Left colon (tissue), 2 donors: Measurements from ENCODE around the gene HACD2. TPM values are rescaled to one million over a fixed set of nuclear protein-coding genes. Genes with fewer than 3 reads are reported as not detected.
A peak's percentile ranks its signal among the peaks of the same experiment; 100 is the strongest.

Experiments used
- ATAC-seq: fragments of 200-7000 bp; cut with Tn5 transposase; one replicate; pipeline ENCODE4 v1.9.1; 2020; ENCODE audit warnings: mild to moderate bottlenecking, moderate library complexity
- DNase-seq, 2 donors: peaks; one replicate each; pipeline ENCODE4 v3.0.0-alpha.2; 2020
- intact Hi-C, 2 donors: fragments of 100-400 bp; cut with DNase I in 1 of 2; cut with micrococcal nuclease in 1 of 2; formaldehyde crosslinking; loops; one replicate each; pipeline versions ENCODE4 v1.11.2 to v1.14.0; 2022; cut with DNase I, micrococcal nuclease
- total RNA-seq, 2 donors: library from RNA; stranded (reverse); fragmentation: NEBNext Ultra II Directional; extraction: Animal tissue kit (Norgen Biotek cat#: 25700); gene quantifications; one replicate each; pipeline ENCODE4 v1.2.1, GENCODE V29; 2021
- donor health status: DM: no; HTN: no; CAD: no.
- donor health status: DM: yes; HTN: yes; CAD: no.

HACD2 gene
- total RNA-seq, 2 donors from 2014 or later, result 60.8 to 63.5 TPM

- DNase-seq (peak; percentile 45 to 57), ATAC-seq (peak; percentile 33)
- intact Hi-C loops, result no loop called here
These were observed 1.3 kb upstream of the HACD2 start for GRCh38 chr3:123586131-123586530.

DNA sequence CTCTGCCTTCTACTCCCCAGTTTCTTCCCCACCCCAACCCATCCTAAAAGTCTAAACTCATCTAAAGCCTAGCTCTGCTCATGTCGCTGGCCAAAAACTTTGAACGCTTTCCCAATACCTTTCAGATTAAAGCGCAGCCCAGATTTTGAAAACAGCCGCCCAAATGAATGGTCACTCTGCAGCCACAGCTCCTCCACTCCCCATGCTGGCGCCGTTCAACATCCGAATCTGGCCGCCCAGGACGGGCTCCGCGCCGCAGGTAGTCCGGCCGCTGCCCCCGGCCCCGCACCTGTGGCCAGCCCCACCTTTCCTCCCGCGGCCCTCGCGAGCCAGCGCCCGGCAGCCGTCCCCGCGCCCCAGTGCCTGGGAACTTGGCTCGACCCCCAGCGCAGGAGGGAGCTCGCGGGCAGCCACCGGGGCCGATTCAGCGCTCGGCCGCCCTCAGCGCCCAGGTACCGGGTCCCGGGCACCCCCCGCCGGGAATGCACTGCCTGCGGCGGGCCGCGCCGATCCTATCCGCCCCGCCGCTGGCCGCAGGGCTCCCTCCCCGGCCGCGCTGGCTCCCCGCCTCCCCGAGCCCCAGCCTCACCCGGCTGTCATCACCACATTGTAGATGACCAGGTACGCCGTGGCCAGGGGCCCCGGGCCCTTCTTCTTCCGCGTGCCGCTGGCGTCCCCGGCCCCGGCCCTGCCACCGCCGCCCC lies 417 bp downstream of the HACD2 start:
- peak; percentile 38 to 71 for DNase-seq
- intact Hi-C loops, result no loop called here
- ATAC-seq, result peak; percentile 46

GRCh38 chr3:123583561-123583960 lies 1.3 kb downstream of the HACD2 start:
- intact Hi-C loops, result no loop called here
- ATAC-seq (no peak), DNase-seq (no peak)

DNA sequence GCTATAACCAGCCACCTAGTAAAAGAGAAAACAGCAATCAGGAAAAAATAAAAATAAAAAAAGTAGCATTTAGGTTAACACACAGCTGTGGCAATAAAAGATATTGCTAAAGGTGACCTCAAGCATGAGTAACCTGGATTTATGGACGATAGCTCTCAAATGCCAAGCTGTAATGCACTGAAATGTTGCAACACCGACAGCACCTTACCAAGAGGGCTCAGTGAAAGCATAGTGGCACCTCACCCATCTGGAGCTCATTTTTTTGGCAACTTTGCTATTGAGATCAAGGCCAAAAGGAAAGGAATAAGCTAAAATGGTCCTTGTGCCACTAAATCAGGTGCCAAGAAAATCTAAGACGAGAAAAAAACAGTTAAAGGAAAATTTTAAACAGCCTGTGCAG lies 2.5 kb downstream of the HACD2 start:
- intact Hi-C loops, result no loop called here
- peak; percentile 19 for ATAC-seq
- no peak for DNase-seq

GRCh38 chr3:123576122-123576521 lies 8.7 kb downstream of the HACD2 start:
- no peak for ATAC-seq
- intact Hi-C loops, result no loop called here
- DNase-seq, result no peak

- ATAC-seq (no peak), DNase-seq (no peak)
- intact Hi-C loops, result no loop called here
These were observed 12.9 kb downstream of the HACD2 start for GRCh38 chr3:123571973-123572365.

DNA sequence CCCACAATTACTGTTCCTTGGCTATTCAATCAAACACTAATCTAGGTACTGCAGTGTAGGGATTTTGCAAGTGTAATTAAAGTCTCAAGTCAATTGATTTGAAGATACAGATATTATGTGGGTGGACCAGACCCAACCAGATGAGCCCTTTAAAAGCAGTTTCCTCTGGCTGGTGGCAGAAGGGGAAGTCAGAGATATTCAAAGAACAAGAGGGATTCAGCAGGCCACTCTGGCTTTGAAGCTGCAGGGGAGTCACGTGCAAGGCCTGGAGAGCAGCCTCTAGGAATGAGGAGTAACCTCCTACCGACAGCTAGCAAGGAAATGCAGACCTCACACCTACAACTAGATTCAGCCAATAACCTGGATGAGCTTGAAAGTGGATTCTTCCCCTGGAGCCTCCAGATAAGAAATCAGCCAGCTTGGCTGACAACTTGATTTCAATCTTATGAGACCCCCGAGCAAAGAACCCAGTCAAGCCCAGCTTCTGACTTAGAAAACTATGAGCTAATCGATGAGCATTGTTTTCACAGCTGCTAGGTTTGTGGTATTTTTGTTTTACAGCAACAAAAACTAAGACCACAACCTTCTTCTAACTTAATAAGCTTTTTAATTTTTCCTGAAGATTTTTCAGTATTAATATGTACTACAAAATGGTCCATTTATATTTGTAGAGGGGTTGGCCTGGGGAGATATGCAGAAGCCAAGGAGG lies 13.4 kb downstream of the HACD2 start:
- DNase-seq (no peak), ATAC-seq (no peak)
- intact Hi-C loops, result no loop called here

DNA sequence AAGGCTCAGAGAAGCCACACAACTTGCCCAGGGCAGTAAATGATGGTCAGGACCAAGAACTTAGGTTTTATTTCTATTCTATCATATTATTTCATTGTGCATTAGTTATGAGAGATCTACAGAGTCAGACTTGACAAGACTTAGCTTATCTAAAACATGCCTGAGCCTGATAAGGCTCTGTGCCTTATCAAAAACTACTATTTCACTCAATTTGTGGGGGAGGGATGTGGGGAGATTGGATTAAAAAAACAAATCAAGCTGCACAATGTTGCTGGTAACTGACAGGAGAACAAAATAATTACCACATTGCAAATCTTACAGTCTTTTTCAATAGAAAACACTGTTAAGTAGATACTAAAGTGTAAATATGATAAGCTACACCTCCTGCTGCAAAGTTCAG lies 16.0 kb downstream of the HACD2 start:
- no peak for DNase-seq
- intact Hi-C loops, result no loop called here
- ATAC-seq, result no peak

DNA sequence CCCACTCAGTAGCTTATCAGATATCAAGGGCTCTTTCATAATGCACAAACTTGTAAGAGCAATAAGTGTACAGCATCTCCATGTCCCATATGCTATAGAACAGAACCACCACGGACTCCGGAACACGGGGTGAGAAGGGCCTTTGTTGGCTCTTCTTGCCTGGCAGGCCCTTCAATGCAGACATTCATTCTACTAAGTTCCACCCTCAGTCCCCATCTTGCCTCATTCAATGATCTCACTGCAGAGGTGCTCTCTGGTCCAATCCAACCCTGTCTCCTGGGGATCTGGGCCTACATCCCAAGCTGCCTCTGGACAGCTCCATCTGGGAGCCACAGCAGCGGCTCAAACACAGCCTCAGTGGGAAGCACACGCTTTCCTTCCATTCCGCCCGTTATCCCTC lies 16.8 kb downstream of the HACD2 start:
- ATAC-seq (no peak), DNase-seq (no peak)
- intact Hi-C loops, result no loop called here

- intact Hi-C loops, result no loop called here
- no peak for DNase-seq
- no peak for ATAC-seq
These were observed 20.8 kb downstream of the HACD2 start for GRCh38 chr3:123564056-123564455.

DNA sequence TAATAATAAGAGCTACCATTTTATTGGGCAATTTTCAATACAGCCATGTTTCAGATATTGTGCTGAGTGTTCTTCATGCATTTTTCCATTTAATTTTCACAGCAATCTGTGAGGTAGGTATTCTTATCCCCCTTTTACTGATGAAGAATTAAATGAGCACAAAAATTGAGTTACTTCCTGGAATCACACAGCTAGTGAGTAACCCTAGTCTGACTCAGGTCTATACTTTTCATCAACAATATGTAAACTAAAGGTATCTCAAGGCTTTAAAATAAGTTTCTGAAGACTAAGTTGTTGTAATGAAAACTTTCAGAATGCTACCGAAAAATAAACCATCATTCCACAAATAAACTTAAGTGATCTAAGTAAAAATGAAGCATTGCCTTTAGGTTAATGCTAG lies 22.3 kb downstream of the HACD2 start:
- intact Hi-C loops, result no loop called here
- DNase-seq (no peak), ATAC-seq (no peak)

DNA sequence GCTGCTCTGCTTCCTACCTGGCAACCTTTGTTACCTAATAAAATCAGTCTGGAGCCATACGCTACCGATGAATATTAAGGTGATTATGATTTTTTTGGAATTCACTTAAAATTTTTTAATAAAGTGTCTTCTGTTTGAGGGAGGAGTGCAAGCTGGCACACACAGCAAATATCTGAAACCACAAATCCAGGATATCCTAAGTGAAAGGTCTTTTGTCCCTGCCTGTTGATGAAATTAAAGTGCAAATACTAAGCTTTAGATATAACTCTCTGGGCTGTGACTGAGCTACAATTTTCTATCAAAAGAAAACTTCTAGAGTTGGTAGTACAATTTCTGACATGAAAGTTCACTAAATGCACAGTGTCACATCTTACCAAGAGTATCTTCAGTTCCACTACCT lies 23.7 kb downstream of the HACD2 start:
- no peak for DNase-seq
- ATAC-seq, result no peak
- intact Hi-C loops, result no loop called here

GRCh38 chr3:123559040-123559861 lies 25.6 kb downstream of the HACD2 start:
- intact Hi-C loops, result no loop called here
- DNase-seq (no peak), ATAC-seq (peak; percentile 38)

DNA sequence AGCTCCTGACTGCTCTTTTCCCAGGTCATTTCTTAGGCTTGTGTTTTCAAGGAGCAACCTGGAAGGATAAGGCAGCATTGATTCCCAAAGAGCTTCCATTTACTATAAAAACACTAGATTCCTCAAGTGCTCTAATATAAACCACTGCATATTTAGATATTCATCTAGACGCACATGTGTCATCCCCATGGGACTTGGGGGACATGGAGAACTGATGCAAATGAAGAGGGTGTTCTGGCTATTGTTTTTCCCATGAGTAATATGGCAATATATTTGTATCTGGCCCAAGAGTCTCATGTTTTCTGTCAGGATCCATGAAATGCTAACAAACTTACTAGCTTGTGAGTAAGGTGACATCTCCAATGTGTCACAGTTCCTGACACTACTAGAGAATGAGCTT lies 31.3 kb downstream of the HACD2 start:
- ATAC-seq (no peak), DNase-seq (no peak)
- intact Hi-C loops, result no loop called here

DNA sequence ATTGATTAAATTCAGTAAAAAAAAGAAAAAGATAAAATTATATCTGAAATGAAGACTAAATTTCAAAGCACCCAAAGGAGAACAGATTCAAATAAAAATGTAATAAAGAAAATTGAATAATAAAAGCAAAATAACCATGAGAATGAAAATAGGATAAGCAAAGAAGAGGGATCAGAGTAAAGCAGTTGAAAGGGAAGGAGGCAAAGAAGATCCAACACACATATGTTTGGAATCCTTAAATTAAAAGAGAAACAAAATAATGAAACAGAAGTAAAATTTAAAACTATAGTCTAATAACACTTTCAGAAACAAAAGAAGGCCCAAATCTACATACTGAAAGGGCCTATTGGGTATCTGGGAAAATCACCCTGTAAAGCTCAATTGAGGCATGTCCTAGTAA lies 32.1 kb downstream of the HACD2 start:
- intact Hi-C loops, result no loop called here
- no peak for ATAC-seq
- DNase-seq, result no peak

DNA sequence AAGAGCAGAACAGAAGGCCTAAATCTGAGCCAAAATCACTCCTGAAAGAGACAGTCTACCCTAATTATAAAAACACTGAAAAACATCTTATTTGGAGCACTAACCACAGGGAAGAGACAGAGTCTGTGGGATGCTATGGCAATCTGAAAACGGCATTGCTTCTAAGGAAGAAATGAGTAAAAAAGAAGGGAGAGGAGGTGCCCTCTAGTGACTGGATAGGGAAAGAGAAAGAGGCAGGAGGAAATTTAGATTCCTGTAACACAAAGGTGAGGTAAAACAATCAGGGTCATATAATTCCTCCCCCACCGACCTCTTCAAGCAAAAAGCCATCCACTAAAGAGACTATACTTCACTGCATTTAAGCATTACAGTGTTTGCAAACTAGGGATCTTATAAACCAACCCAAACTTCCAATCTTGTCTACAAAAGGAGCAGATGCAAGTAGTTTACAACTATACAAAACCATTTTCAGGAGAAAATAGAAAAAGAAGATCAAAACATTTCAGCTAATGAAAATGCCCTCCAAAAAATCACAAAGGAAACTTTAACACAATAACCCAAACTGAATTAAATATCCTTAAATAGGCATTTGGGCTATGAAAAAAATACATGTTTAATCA lies 32.6 kb downstream of the HACD2 start:
- ATAC-seq (peak; percentile 59), DNase-seq (no peak)
- intact Hi-C loops, result no loop called here

- no peak for ATAC-seq
- DNase-seq, result no peak
- intact Hi-C loops, result no loop called here
These were observed 36.9 kb downstream of the HACD2 start for GRCh38 chr3:123547881-123548519.

DNA sequence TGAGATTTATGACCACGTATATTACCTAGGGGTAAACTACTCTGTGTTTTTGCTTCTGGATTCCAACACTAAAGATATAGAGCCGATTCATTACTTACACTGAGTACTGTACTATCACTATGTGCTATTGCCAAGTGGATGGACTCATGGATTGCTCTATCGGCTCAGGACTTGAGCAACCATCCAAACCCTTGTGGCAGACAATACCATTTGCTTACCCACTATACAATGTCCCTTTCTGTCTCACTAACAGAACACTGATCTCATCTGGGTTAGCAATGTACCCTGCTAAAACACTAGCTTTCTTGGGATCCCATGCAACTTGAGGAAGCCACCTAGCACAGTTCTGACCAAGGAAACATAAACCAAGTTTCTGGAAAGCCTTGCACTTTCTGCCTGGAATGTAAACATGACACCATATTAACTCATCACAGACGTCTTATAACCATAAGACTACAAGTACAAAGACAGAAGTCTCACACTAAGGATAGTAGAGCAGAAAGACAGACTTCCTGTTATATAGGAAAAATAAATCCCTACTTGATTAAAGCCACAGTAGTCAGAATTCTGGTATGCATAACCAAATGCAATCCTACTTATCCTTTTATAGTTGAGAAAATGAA lies 38.6 kb downstream of the HACD2 start:
- DNase-seq (no peak), ATAC-seq (no peak)
- intact Hi-C loops, result no loop called here

- intact Hi-C loops, result no loop called here
- no peak for ATAC-seq
- no peak for DNase-seq
These were observed 40.9 kb downstream of the HACD2 start for GRCh38 chr3:123543950-123544349.
